AML-193 (cell line): Measurements from ENCODE around the gene MTCH1.
A peak's percentile ranks its signal among the peaks of the same experiment; 100 is the strongest.

Source experiments
- DNase-seq, 2 experiments: peaks; one replicate each; lab custom pipeline; 2025; lab: John Stamatoyannopoulos, UW

Gene MTCH1

DNA sequence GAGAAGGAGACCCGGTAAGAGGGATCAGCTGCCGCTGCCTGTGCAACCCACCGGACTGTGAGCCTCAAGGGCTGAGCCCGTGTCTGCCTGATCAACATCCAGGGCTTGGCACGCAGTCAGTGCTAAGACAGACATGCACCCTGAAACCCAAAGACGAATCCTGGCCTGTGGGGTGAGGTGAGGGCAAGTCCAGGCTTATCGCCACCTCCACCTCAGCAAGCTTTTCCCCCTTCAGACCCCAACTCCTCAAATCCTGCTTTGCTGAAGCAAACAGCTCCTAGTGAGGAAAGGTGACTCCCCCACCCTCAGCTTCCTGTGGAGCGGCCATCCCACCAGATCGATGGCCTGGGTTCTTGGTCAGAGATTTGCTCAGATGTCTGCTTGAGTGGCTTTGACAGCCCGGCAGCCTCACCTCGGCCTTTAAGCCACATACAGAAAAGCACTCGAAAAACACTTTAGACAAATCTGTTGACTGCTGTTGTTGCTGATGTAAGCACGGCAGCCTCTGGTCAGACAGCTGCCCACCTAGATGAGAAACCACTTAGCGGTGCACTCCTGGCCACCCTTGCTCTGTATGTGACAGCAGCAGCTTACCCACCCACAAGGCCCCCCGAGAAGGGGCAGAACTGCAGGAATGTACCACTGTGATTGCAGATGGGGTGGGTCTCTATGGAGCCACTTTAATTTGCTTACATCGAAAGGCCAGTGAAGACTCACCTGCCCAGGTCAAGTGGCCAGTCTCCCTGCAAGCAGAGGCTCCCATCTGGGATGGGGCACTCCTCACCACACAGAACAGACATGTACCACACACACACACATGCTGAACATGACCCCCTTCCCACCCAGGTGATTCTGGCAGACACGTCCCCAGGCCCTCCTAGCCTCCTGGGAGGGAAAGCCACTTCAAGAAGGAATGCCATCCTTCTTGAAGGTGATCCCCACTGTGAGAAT is 14.8 kb downstream of the MTCH1 start:
- DNase-seq, result no peak

- no peak for DNase-seq
Observed at GRCh38 chr6:36969988-36970891, 15.8 kb downstream of the MTCH1 start.

- no peak for DNase-seq
Observed at GRCh38 chr6:36969240-36969691, 16.7 kb downstream of the MTCH1 start.

- DNase-seq, result no peak
Observed at GRCh38 chr6:36968266-36968977, 17.6 kb downstream of the MTCH1 start.

GRCh38 chr6:36967757-36968156 is 18.2 kb downstream of the MTCH1 start:
- no peak for DNase-seq

GRCh38 chr6:36967301-36967700 is 18.7 kb downstream of the MTCH1 start:
- DNase-seq, result no peak

DNA sequence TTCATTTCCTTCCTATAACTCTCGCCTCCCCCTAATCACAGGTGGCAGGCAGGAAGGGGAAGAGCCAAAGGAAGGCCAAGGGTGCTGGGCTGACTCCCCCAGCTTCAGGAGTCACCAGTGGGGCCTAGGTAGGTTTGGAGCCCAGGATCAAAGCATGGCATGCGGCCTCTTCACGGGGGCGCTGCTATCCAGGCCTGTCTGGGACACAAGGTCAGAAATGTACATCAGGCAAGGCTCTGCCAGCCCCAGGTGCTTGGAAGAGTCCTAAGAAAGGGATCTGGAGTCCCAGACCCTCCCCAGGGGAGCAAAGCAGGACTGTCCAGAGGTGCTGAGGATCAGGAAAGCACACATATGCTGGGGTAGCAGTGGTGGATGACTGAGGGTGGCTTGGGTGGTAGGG is 21.1 kb downstream of the MTCH1 start:
- no peak for DNase-seq

DNA sequence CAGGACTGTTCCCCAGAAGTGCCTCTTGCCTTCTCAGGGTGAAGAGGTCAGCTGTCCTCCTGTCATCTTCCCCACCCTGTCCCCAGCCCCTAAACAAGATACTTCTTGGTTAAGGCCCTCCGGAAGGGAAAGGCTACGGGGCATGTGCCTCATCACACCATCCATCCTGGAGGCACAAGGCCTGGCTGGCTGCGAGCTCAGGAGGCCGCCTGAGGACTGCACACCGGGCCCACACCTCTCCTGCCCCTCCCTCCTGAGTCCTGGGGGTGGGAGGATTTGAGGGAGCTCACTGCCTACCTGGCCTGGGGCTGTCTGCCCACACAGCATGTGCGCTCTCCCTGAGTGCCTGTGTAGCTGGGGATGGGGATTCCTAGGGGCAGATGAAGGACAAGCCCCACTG is 21.6 kb downstream of the MTCH1 start:
- DNase-seq, result no peak

DNA sequence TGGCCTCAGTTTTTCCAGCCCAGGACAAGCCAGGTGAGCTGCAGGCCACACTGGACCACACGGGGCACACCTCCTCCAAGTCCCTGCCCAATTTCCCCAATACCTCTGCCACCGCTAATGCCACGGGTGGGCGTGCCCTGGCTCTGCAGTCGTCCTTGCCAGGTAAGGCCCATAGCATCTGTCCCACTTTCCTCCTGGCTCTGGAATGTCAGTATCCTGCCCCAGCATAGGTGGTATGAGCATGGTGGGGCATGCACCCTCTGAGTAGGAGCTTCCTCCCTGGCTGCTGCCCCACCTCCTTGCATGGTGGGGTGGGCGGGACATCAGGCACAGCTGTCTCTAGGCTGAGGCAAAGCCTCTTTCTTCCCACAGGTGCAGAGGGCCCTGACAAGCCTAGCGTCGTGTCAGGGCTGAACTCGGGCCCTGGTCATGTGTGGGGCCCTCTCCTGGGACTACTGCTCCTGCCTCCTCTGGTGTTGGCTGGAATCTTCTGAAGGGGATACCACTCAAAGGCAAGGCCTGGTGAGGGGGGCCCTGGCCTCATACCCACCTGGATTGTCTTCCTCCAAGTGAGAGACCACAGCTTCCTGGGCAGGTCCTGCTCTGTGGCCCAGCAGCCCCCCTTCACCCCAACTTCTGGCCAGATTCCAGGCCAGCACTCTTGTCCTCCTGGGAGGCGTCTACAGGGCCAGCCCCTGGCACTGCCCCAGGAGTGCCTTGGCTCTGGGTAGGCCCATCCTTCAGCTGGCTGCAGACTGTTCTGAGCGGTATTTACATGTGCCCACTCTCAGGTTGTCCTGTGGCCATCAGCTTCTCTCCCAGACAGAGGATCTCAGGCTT is 22.3 kb downstream of the MTCH1 start:
- DNase-seq, result no peak

DNA sequence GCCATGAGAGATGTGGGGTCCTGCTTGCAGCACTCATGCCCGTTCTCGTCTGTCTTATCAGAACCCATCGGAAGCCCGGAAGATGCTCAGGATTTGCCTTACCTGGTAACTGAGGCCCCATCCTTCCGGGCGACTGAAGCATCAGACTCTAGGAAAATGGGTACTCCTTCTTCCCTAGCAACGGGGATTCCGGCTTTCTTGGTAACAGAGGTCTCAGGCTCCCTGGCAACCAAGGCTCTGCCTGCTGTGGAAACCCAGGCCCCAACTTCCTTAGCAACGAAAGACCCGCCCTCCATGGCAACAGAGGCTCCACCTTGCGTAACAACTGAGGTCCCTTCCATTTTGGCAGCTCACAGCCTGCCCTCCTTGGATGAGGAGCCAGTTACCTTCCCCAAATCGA is 23.1 kb downstream of the MTCH1 start:
- DNase-seq, result peak; percentile 99

DNA sequence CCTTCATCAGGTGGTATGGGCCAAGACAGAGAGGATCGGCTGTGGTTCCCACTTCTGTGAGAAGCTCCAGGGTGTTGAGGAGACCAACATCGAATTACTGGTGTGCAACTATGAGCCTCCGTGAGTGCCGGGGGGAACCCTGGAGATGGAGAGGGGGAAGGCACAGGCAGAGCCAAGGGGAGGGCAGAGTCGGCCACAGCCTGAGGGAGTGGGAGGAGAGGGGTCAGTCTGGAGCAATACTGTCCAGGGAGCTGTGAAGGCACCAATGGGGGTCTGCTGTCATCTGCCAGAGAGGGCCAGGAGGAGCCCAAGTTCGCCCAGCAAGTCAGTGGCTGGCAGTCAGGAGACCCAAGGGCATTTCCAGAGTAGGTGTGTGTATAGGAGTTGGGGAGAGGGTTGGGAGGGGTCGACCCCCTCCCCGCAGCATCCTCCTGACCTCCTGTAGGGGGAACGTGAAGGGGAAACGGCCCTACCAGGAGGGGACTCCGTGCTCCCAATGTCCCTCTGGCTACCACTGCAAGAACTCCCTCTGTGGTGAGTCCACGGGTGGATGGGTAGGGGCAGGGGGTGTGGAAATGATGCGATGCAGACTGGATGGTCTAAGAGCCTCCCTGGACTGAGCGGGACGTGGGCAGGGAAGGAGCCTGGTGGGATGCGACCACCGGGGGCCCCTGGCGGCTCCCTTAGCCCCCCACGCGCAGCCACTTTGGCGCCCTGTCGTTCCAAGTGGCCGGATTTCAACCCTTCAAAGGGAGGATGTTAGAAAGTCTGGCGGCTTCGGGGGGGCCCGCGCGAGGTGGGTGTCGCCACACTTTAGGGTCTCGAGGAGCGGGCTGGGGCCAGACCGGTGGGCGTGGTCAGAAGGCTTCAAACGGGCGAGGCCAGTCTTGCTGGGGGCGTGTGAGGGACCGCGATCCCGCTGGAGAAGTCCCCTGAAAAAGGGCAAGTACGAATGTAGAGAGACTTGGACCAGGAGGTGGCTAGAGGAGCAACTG is 24.3 kb downstream of the MTCH1 start:
- no peak for DNase-seq

DNA sequence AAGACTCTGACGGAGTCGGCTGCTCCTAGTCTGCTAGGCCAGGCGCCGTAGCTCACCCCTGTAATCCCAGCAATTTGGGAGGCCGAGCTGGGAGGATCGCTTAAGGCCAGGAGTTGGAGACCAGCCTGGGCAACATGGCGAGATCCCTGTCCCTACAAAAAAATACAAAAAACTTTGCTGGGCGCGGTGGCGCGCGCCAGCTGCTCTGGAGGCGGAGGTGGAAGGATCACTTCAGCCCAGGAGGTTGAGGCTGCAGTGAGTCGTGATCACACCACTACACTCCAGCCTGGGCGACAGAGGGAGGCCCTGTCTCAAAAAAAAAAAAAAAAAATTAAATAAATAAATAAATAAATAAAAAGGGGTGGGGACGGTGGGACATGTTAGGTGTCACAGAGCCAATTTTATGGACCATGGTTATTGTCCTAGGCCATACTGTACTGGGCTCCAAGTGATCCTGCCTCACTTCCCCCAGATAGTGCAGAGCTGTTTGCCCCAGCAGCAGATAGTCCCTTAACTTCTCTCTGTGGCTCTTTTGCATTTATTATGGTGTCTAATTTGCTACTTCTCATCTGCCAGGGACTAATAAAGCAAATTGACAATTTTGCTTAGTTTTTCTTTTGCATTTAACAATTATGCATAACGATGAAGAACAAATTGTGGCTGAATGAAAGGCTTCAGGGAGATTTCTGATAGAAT is 26.3 kb downstream of the MTCH1 start:
- no peak for DNase-seq

GRCh38 chr6:36958775-36959554 is 27.0 kb downstream of the MTCH1 start:
- no peak for DNase-seq

GRCh38 chr6:36957773-36958271 is 28.2 kb downstream of the MTCH1 start:
- DNase-seq, result no peak

- DNase-seq, result no peak
Observed at GRCh38 chr6:36956446-36956820, 29.6 kb downstream of the MTCH1 start.

- no peak for DNase-seq
Observed at GRCh38 chr6:36955671-36956445, 30.1 kb downstream of the MTCH1 start.

DNA sequence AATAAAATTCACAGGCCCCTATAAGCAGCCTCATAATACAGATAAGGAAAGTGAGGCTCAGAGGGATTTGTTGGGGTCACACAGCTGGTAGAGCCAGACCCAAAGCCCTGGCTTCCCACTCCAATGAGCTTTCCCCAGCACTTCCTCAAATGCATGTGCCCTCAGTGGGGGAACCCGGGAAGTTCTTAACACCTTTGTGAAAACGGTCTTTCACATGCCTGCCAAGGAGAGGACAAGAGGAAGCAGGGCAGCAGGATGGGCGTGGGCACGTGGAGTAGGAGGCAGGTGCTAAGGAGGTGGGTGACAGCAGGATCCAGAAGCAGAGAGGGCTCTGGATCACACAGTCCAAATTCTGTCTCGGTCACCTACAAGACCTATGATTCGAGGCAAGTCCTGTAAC is 30.9 kb downstream of the MTCH1 start:
- DNase-seq, result no peak
